Breast epithelium (tissue), 3 donors: ENCODE measurements around the gene HM13.

Experiments used
- POLR2A ChIP-seq: fragments of 450-650 bp; IDR thresholded peaks from one replicate; pipeline ENCODE4 v1.6.1; 2016; ENCODE audit warnings: antibody characterized with exemption, mild to moderate bottlenecking, moderate library complexity
- POLR2AphosphoS5 ChIP-seq, 3 donors: sonication (generic); formaldehyde crosslinking; IDR thresholded peaks; one replicate each; pipeline ENCODE4 v1.6.1; 2017; ENCODE audit warnings: antibody characterized with exemption in 3 of 3
- TF ChIP-seq, protein P1 (sequence below), 3 donors: fragments of 450-650 bp; IDR thresholded peaks; one replicate each; pipeline ENCODE4 v1.5.1; 2016 to 2017; ENCODE audit warnings: antibody characterized with exemption in 3 of 3, mild to moderate bottlenecking in 3 of 3, moderate library complexity in 3 of 3

DNA sequence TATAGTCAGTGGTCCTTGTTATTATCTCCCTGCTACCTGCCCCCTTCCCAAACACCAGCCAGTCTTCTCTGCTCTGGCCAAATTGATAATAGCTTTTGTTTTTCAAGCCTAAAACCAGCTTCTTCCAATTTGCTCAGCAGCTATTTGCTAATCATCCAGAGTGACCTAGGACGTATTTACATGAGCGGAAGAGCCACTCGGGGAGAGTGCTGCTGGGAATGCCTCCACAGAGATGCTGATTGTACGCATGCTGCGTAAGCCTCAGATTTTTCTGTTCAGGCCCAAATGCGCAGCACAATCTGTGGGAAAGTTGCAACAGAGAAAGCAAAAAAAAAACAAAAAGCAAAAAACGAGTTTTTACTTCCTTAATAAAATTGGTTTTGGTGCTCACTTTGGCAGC is 66.5 kb downstream of the HM13 start:
- TF ChIP-seq, protein P1, sequence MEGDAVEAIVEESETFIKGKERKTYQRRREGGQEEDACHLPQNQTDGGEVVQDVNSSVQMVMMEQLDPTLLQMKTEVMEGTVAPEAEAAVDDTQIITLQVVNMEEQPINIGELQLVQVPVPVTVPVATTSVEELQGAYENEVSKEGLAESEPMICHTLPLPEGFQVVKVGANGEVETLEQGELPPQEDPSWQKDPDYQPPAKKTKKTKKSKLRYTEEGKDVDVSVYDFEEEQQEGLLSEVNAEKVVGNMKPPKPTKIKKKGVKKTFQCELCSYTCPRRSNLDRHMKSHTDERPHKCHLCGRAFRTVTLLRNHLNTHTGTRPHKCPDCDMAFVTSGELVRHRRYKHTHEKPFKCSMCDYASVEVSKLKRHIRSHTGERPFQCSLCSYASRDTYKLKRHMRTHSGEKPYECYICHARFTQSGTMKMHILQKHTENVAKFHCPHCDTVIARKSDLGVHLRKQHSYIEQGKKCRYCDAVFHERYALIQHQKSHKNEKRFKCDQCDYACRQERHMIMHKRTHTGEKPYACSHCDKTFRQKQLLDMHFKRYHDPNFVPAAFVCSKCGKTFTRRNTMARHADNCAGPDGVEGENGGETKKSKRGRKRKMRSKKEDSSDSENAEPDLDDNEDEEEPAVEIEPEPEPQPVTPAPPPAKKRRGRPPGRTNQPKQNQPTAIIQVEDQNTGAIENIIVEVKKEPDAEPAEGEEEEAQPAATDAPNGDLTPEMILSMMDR (IDR thresholded peaks at IDR 0.05), result no peak
- TF ChIP-seq POLR2A (no peak), POLR2AphosphoS5 (IDR thresholded peaks at IDR 0.05) (no peak)
